Mammary microvascular endothelial cell (primary cell): ENCODE measurements around the gene TWIST2. TPM values are rescaled to one million over a fixed set of nuclear protein-coding genes. Genes with fewer than 3 reads are reported as not detected.

ENCODE experiments used
- total RNA-seq: library from RNA; depleted of rRNA; stranded (reverse); fragments of >200 nt; gene quantifications from 2 replicates; pipeline ENCODE4 v1.2.3, GENCODE V29; 2015

TWIST2 gene
- total RNA-seq: 0.10 and 0.20 TPM in 2 replicates

DNA sequence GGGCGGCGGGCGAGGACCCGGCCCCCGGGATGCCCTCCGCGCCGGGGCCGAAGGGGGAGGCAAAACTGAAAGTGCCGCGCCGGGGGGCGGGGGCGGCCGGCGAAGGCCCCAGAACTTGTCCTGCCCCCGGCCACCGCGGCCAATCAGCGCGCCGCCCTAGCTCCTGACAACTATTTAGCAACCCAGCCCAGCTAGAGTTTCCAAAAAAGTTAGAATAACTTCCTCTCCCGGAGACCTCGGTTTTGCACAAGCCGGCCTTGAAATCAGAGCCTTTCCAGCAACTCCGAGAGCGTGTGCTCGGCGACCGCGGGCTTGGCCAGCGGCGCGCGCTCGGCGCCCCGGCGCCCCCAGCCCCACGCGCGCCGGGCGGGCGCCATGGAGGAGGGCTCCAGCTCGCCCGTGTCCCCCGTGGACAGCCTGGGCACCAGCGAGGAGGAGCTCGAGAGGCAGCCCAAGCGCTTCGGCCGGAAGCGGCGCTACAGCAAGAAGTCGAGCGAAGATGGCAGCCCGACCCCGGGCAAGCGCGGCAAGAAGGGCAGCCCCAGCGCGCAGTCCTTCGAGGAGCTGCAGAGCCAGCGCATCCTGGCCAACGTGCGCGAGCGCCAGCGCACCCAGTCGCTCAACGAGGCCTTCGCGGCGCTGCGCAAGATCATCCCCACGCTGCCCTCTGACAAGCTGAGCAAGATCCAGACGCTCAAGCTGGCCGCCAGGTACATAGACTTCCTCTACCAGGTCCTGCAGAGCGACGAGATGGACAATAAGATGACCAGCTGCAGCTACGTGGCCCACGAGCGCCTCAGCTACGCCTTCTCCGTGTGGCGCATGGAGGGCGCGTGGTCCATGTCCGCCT lies at the start of gene TWIST2:
TSS of gene TWIST2 (plus strand) at position 245 of the 850 bp plus-strand sequence. CDS start at position 376, 131 bp downstream.

